Thyroid gland (tissue), 4 donors: ENCODE results near the gene CDKL1. TPM values are rescaled to one million over a fixed set of nuclear protein-coding genes. Genes with fewer than 3 reads are reported as not detected.

ENCODE experiments used
- DNase-seq, 2 donors: peaks; one replicate each; pipeline ENCODE4 v3.0.0-alpha.2; 2019
- H3K27ac ChIP-seq, 3 donors: fragments of 200-600 bp; sonication (generic); 1 replicate in 2 of 3; 2 replicates in 1 of 3; pipeline ENCODE4 v1.5.1; 2016 to 2019; ENCODE audit warnings: mild to moderate bottlenecking in 1 of 3, moderate library complexity in 1 of 3
- H3K27me3 ChIP-seq: fragments of 200-600 bp; sonication (generic); one replicate; pipeline ENCODE4 v1.5.1; 2019
- H3K36me3 ChIP-seq, 2 donors: fragments of 200-600 bp; sonication (generic); one replicate each; pipeline ENCODE4 v1.5.1; 2016 to 2019
- H3K4me1 ChIP-seq, 2 donors: fragments of 200-600 bp; sonication (generic); one replicate each; pipeline ENCODE4 v1.5.1; 2017 to 2019
- H3K4me3 ChIP-seq, 3 donors: fragments of 200-600 bp; sonication (generic); replicated peaks in 1 of 3; 1 replicate in 2 of 3; 2 replicates in 1 of 3; pipeline ENCODE4 v1.5.1; 2016; ENCODE audit warnings: mild to moderate bottlenecking in 1 of 3
- H3K9me3 ChIP-seq: fragments of 200-600 bp; sonication (generic); one replicate; pipeline ENCODE4 v1.5.1; 2017
- CTCF ChIP-seq, 6 experiments: fragments of 200-600 bp in 3 of 6; fragments of 450-650 bp in 3 of 6; sonication (generic) in 3 of 6; IDR thresholded peaks; one replicate each; pipeline ENCODE4 v1.5.1; 2016 to 2019; ENCODE audit warnings: antibody characterized with exemption in 6 of 6, mild to moderate bottlenecking in 2 of 6, inconsistent platforms in 1 of 6, moderate library complexity in 1 of 6
- POLR2A ChIP-seq, 2 donors: fragments of 450-650 bp; IDR thresholded peaks; one replicate each; pipeline ENCODE4 v1.6.1; 2017; ENCODE audit warnings: antibody characterized with exemption in 2 of 2, mild to moderate bottlenecking in 2 of 2, moderate library complexity in 1 of 2
- WGBS, 2 donors: methylation state at CpG; one replicate each; pipeline ENCODE4 v1.1.5; 2017; 5-methylcytosine and 5-hydroxymethylcytosine counted together
- intact Hi-C: fragments of 100-400 bp; cut with DNase I; formaldehyde crosslinking; loops from one replicate; pipeline ENCODE4 v1.15.1; 2023
- total RNA-seq, 4 donors: library from RNA; depleted of rRNA; stranded (reverse); fragments of >200 nt; gene quantifications; one replicate each; pipeline ENCODE4 v1.2.3, GENCODE V29; 2016

CDKL1 gene
- 10 to 100 TPM; 18.6 to 37.9 (median 35.5) TPM for total RNA-seq

GRCh38 chr14:50396631-50397389 is at the start of gene CDKL1:
TSS of gene CDKL1 (minus strand) at chr14:50396881. CDS start at chr14:50395868, 1,013 bp downstream.
- Histone ChIP-seq H3K27me3 (no peaks in the 10 kb centered on the region), H3K27ac (peak within 1 kb of the TSS; percentile 83 to 95 (median 91)), H3K4me1 (peaks cover 35 to 44% of the 10 kb centered on the region in 2 donors), H3K36me3 (no peaks in the 10 kb centered on the region), H3K9me3 (no peaks in the 10 kb centered on the region), H3K4me3 (peak within 1 kb of the TSS; percentile 10 to 67 (median 53))
- intact Hi-C loops = loop anchor here (10.0 kb wide), 1 partner anchor 52 kb away; no protein-coding TSS in a partner anchor
- DNase-seq = peak; percentile 72 to 75
- 7 to 14% methylated on average over 7 to 27 of the region's 77 CpGs for WGBS, 2 donors
- peak in 1 of 2 donors; percentile 87 for TF ChIP-seq POLR2A (IDR thresholded peaks at IDR 0.05)
- peak in 1 of 6 experiments; percentile 5 for TF ChIP-seq CTCF (IDR thresholded peaks at IDR 0.05)

- no peak for DNase-seq
- intact Hi-C loops = no loop called here
- Histone ChIP-seq H3K4me3 (no peak overlapping the region), H3K27me3 (no peaks in the 10 kb centered on the region), H3K27ac (no peak overlapping the region), H3K4me1 (no peaks in the 10 kb centered on the region), H3K9me3 (no peaks in the 10 kb centered on the region), H3K36me3 (peaks cover 11 to 14% of the 10 kb centered on the region in 2 donors)
- no peak for TF ChIP-seq CTCF (IDR thresholded peaks at IDR 0.05)
- TF ChIP-seq POLR2A (IDR thresholded peaks at IDR 0.05) = no peak
Measured at GRCh38 chr14:50434528-50434927, 37.8 kb upstream of the CDKL1 start.

- Histone ChIP-seq H3K27me3 (no peaks in the 10 kb centered on the region), H3K4me1 (no peaks in the 10 kb centered on the region), H3K27ac (no peak overlapping the region), H3K9me3 (no peaks in the 10 kb centered on the region), H3K36me3 (peaks cover 10% of the 10 kb centered on the region in 2 donors), H3K4me3 (no peak overlapping the region)
- intact Hi-C loops = no loop called here
- WGBS, 2 donors = 94 to 95% methylated on average over 1 of the region's 1 CpG
- TF ChIP-seq POLR2A (IDR thresholded peaks at IDR 0.05) = no peak
- no peak for DNase-seq
Measured at GRCh38 chr14:50432131-50432530, 35.5 kb upstream of the CDKL1 start.

GRCh38 chr14:50425816-50426215 is 29.1 kb upstream of the CDKL1 start:
- Histone ChIP-seq H3K36me3 (peaks cover 0 to 9% of the 10 kb centered on the region in 2 donors), H3K27me3 (no peaks in the 10 kb centered on the region), H3K4me1 (no peaks in the 10 kb centered on the region), H3K9me3 (no peaks in the 10 kb centered on the region), H3K27ac (no peak overlapping the region), H3K4me3 (no peak overlapping the region)
- no peak for DNase-seq
- WGBS, 2 donors = 83 to 86% methylated on average over 3 of the region's 3 CpGs
- intact Hi-C loops = no loop called here
- no peak for TF ChIP-seq POLR2A (IDR thresholded peaks at IDR 0.05)
- no peak for TF ChIP-seq CTCF (IDR thresholded peaks at IDR 0.05)

- WGBS, 2 donors = 75 to 80% methylated on average over 2 of the region's 2 CpGs
- no peaks in the 10 kb centered on the region for H3K27me3 ChIP-seq
Measured at GRCh38 chr14:50425105-50425504, 28.4 kb upstream of the CDKL1 start.

More at GRCh38 chr14:50425105-50425504, 28.4 kb upstream of the CDKL1 start:
- H3K36me3 ChIP-seq = peaks cover 0 to 9% of the 10 kb centered on the region in 2 donors
- no peak overlapping the region for H3K4me3 ChIP-seq
- H3K4me1 ChIP-seq = no peaks in the 10 kb centered on the region
- no peak overlapping the region for H3K27ac ChIP-seq
- intact Hi-C loops = no loop called here
- no peak for DNase-seq
- TF ChIP-seq CTCF (IDR thresholded peaks at IDR 0.05) = no peak
- TF ChIP-seq POLR2A (IDR thresholded peaks at IDR 0.05) = no peak
- no peaks in the 10 kb centered on the region for H3K9me3 ChIP-seq
